ENCODE results near the gene ABCB9. TPM values are rescaled to one million over a fixed set of nuclear protein-coding genes. Genes with fewer than 3 reads are reported as not detected.

Gene ABCB9
- total RNA-seq, 1 donor from 2014 or later = 11.6 TPM

- Mint-ChIP-seq H3K9me3 (ENCODE audit: unreplicated experiment) (no peaks in the 10 kb centered on the region), H3K36me3 (ENCODE audit: low read depth, unreplicated experiment) (no peaks in the 10 kb centered on the region), H3K4me1 (ENCODE audit: low read depth, unreplicated experiment) (peaks cover 17% of the 10 kb centered on the region), H3K4me3 (ENCODE audit: unreplicated experiment) (no peak overlapping the region), H3K27ac (ENCODE audit: unreplicated experiment) (peak overlapping the region; percentile 4), H3K27me3 (ENCODE audit: low read depth, unreplicated experiment) (no peaks in the 10 kb centered on the region)
- peaks cover 77% of the 10 kb centered on the region for H3K79me2 ChIP-seq (ENCODE audit: insufficient read depth, low read length)
- no peak overlapping the region for H3K27ac ChIP-seq (ENCODE audit: low read depth, low read length)
- FAIRE-seq (no peak), DNase-seq (ENCODE audit: low read depth) (no peak)
- H2AFZ ChIP-seq (ENCODE audit: low read depth, low read length) = no peak overlapping the region
- TF ChIP-seq CTCF (IDR thresholded peaks at IDR 0.05; ENCODE audit: insufficient read depth, low read depth, low read length) (no peak), EZH2 (IDR thresholded peaks at IDR 0.05; ENCODE audit: insufficient read depth, low read length) (no peak)
- peaks cover 39% of the 10 kb centered on the region for H3K4me1 ChIP-seq (ENCODE audit: insufficient read depth, low read length)
- no peaks in the 10 kb centered on the region for H3K9me3 ChIP-seq (ENCODE audit: insufficient read depth, low read depth, low read length)
- no peak overlapping the region for H3K4me2 ChIP-seq (ENCODE audit: low read length)
- H3K4me3 ChIP-seq (ENCODE audit: insufficient read depth, low read depth, low read length) = no peak overlapping the region
- H3K27me3 ChIP-seq (ENCODE audit: insufficient read depth, low read length) = no peaks in the 10 kb centered on the region
- H4K20me1 ChIP-seq (ENCODE audit: insufficient read depth, low read length) = peaks cover 15% of the 10 kb centered on the region
- H3K9ac ChIP-seq (ENCODE audit: low read length) = no peak overlapping the region
- H3K36me3 ChIP-seq (ENCODE audit: insufficient read depth, low read length) = no peaks in the 10 kb centered on the region
Observed at GRCh38 chr12:122977655-122978392, 11.6 kb upstream of the ABCB9 start.

GRCh38 chr12:122977153-122977552 lies 10.9 kb upstream of the ABCB9 start:
- DNase-seq (ENCODE audit: low read depth) (no peak), FAIRE-seq (no peak)
- H3K4me3 ChIP-seq (ENCODE audit: insufficient read depth, low read depth, low read length) = no peak overlapping the region
- Mint-ChIP-seq H3K4me3 (ENCODE audit: unreplicated experiment) (peak overlapping the region; percentile 20), H3K4me1 (ENCODE audit: low read depth, unreplicated experiment) (peaks cover 16% of the 10 kb centered on the region), H3K27me3 (ENCODE audit: low read depth, unreplicated experiment) (no peaks in the 10 kb centered on the region), H3K9me3 (ENCODE audit: unreplicated experiment) (no peaks in the 10 kb centered on the region), H3K27ac (ENCODE audit: unreplicated experiment) (peak overlapping the region; percentile 47), H3K36me3 (ENCODE audit: low read depth, unreplicated experiment) (no peaks in the 10 kb centered on the region)
- peaks cover 70% of the 10 kb centered on the region for H3K79me2 ChIP-seq (ENCODE audit: insufficient read depth, low read length)
- H2AFZ ChIP-seq (ENCODE audit: low read depth, low read length) = no peak overlapping the region
- H3K9me3 ChIP-seq (ENCODE audit: insufficient read depth, low read depth, low read length) = no peaks in the 10 kb centered on the region
- H3K4me1 ChIP-seq (ENCODE audit: insufficient read depth, low read length) = peaks cover 33% of the 10 kb centered on the region
- H3K4me2 ChIP-seq (ENCODE audit: low read length) = no peak overlapping the region
- no peak overlapping the region for H3K27ac ChIP-seq (ENCODE audit: low read depth, low read length)
- no peaks in the 10 kb centered on the region for H3K27me3 ChIP-seq (ENCODE audit: insufficient read depth, low read length)
- H4K20me1 ChIP-seq (ENCODE audit: insufficient read depth, low read length) = peaks cover 8% of the 10 kb centered on the region
- no peaks in the 10 kb centered on the region for H3K36me3 ChIP-seq (ENCODE audit: insufficient read depth, low read length)
- TF ChIP-seq CTCF (IDR thresholded peaks at IDR 0.05; ENCODE audit: insufficient read depth, low read depth, low read length) (no peak), EZH2 (IDR thresholded peaks at IDR 0.05; ENCODE audit: insufficient read depth, low read length) (no peak)
- no peak overlapping the region for H3K9ac ChIP-seq (ENCODE audit: low read length)

- no peaks in the 10 kb centered on the region for H3K36me3 Mint-ChIP-seq (ENCODE audit: low read depth, unreplicated experiment)
- H3K9me3 Mint-ChIP-seq (ENCODE audit: unreplicated experiment) = no peaks in the 10 kb centered on the region
- FAIRE-seq (no peak), DNase-seq (ENCODE audit: low read depth) (no peak)
- no peak overlapping the region for H3K27ac ChIP-seq (ENCODE audit: low read depth, low read length)
- peaks cover 30% of the 10 kb centered on the region for H3K4me1 ChIP-seq (ENCODE audit: insufficient read depth, low read length)
- no peaks in the 10 kb centered on the region for H3K27me3 ChIP-seq (ENCODE audit: insufficient read depth, low read length)
- H3K27ac Mint-ChIP-seq (ENCODE audit: unreplicated experiment) = no peak overlapping the region
- peaks cover 11% of the 10 kb centered on the region for H3K4me1 Mint-ChIP-seq (ENCODE audit: low read depth, unreplicated experiment)
- no peaks in the 10 kb centered on the region for H3K9me3 ChIP-seq (ENCODE audit: insufficient read depth, low read depth, low read length)
- peak overlapping the region; percentile 96 for H3K9ac ChIP-seq (ENCODE audit: low read length)
- no peak for TF ChIP-seq EZH2 (IDR thresholded peaks at IDR 0.05; ENCODE audit: insufficient read depth, low read length)
- TF ChIP-seq CTCF (IDR thresholded peaks at IDR 0.05; ENCODE audit: insufficient read depth, low read depth, low read length) = no peak
- H4K20me1 ChIP-seq (ENCODE audit: insufficient read depth, low read length) = peaks cover 4% of the 10 kb centered on the region
- H3K79me2 ChIP-seq (ENCODE audit: insufficient read depth, low read length) = peaks cover 65% of the 10 kb centered on the region
- H3K4me3 Mint-ChIP-seq (ENCODE audit: unreplicated experiment) = peak overlapping the region; percentile 97
- H3K27me3 Mint-ChIP-seq (ENCODE audit: low read depth, unreplicated experiment) = no peaks in the 10 kb centered on the region
- peak overlapping the region; percentile 97 for H3K4me2 ChIP-seq (ENCODE audit: low read length)
- peak overlapping the region; percentile 85 for H3K4me3 ChIP-seq (ENCODE audit: insufficient read depth, low read depth, low read length)
- H3K36me3 ChIP-seq (ENCODE audit: insufficient read depth, low read length) = no peaks in the 10 kb centered on the region
- H2AFZ ChIP-seq (ENCODE audit: low read depth, low read length) = no peak overlapping the region
Observed at GRCh38 chr12:122976648-122976975, 10.3 kb upstream of the ABCB9 start.
